Heart left ventricle (tissue), 16 donors: ENCODE measurements around the gene SH2D5. TPM values are rescaled to one million over a fixed set of nuclear protein-coding genes. Genes with fewer than 3 reads are reported as not detected.

Source experiments
- ATAC-seq, 4 donors: fragments of 200-7000 bp; cut with Tn5 transposase; one replicate each; pipeline ENCODE4 v1.9.1; 2020 to 2022; ENCODE audit warnings: moderate library complexity in 4 of 4, mild to moderate bottlenecking in 3 of 4, moderate number of reproducible peaks in 1 of 4
- DNase-seq, 5 donors: peaks; one replicate each; pipeline ENCODE4 v3.0.0-alpha.2; 2020
- H3K27ac ChIP-seq, 12 donors: fragments of 200-600 bp; sonication (generic) in 4 of 12; one replicate each; pipeline versions ENCODE4 v1.5.0 to v1.8.0; 2016 to 2022; ENCODE audit warnings: mild to moderate bottlenecking in 2 of 12
- H3K27me3 ChIP-seq, 9 donors: fragments of 200-600 bp; sonication (generic) in 2 of 9; one replicate each; pipeline versions ENCODE4 v1.5.1 to v1.8.0; 2016 to 2022; ENCODE audit warnings: mild to moderate bottlenecking in 3 of 9
- H3K36me3 ChIP-seq, 9 donors: fragments of 200-600 bp; sonication (generic) in 2 of 9; one replicate each; pipeline versions ENCODE4 v1.5.0 to v1.8.0; 2018 to 2022; ENCODE audit warnings: mild to moderate bottlenecking in 2 of 9
- H3K4me1 ChIP-seq, 12 donors: fragments of 200-600 bp; sonication (generic) in 4 of 12; one replicate each; pipeline versions ENCODE4 v1.5.0 to v1.8.0; 2016 to 2022; ENCODE audit warnings: mild to moderate bottlenecking in 3 of 12
- H3K4me3 ChIP-seq, 12 donors: fragments of 200-600 bp; sonication (generic) in 4 of 12; one replicate each; pipeline versions ENCODE4 v1.5.0 to v1.8.0; 2017 to 2022; ENCODE audit warnings: mild to moderate bottlenecking in 9 of 12, moderate library complexity in 4 of 12
- H3K9me3 ChIP-seq, 12 donors: fragments of 200-600 bp; sonication (generic) in 4 of 12; one replicate each; pipeline versions ENCODE4 v1.5.0 to v1.8.0; 2016 to 2022; ENCODE audit warnings: mild to moderate bottlenecking in 1 of 12
- POLR2A ChIP-seq, 2 donors: fragments of 450-650 bp; IDR thresholded peaks; one replicate each; pipeline ENCODE4 v1.6.1; 2017; ENCODE audit warnings: antibody characterized with exemption in 2 of 2, mild to moderate bottlenecking in 2 of 2, moderate library complexity in 2 of 2
- WGBS, 4 donors: extraction: QIAGEN DNeasy Blood & Tissue Kit in 2 of 4; methylation state at CpG; one replicate each; pipeline versions ENCODE4 v1.1.5 to v1.1.7; 2013 to 2018; 5-methylcytosine and 5-hydroxymethylcytosine counted together
- intact Hi-C, 10 donors: fragments of 100-400 bp; cut with DNase I; formaldehyde crosslinking; loops; one replicate each; pipeline versions ENCODE4 v1.11.1 to v1.14.2; 2022
- polyA plus RNA-seq, 2 donors: library from polyadenylated mRNA; stranded (reverse); fragments of 200-250 nt; gene quantifications; one replicate each; pipeline ENCODE4 v1.2.3, GENCODE V29; 2013
- total RNA-seq, 9 donors: library from RNA; depleted of rRNA in 2 of 9; stranded (reverse); fragments of >200 nt in 2 of 9; fragmentation: NEBNext Ultra II Directional in 3 of 9; extraction: Animal tissue kit (Norgen Biotek cat#: 25700) in 3 of 9; gene quantifications; one replicate each; pipeline versions ENCODE4 v1.1.0 to v1.2.4, GENCODE V29; 2016 to 2023
- TF ChIP-seq, protein P1 (sequence below), 12 donors: fragments of 200-600 bp; sonication (generic) in 4 of 12; IDR thresholded peaks; one replicate each; pipeline versions ENCODE4 v1.5.0 to v1.8.0; 2018 to 2022; ENCODE audit warnings: antibody characterized with exemption in 12 of 12, mild to moderate bottlenecking in 5 of 12
- donor health status: ischemic (EF 13 %, LVEDD 7.1; RV severe dilation, severe dysfunction).
- donor health status: healthy with polysubstance abuse.
- donor health status: DM: no; HTN: yes; CAD: no.
- donor health status: DM: no; HTN: no; CAD: no.
- donor health status: ischemic (EF 25% LVEDD 6.9; RV normal size, moderate dysfunction).
- donor health status: ischemic (EF 25% LVEDD 5.7; RV mildly dilated, moderate dysfunction).
- donor health status: healthy.
- donor health status: DM: yes; HTN: yes; CAD: no.
- donor health status: ischemic (EF 35%, LVEDD 5.7; RV mildly dilated, moderate dysfunction).
- donor health status: nonischemic (EF 11% LVEDD 7.7; RV severe dilation, severe dysfunction).
- donor health status: DM: yes; HTN: yes; CAD: no.
- donor health status: PGD.
- donor health status: ischemic (EF 29% LVEDD 5.4; RV normal size, mild dysfunction).
- donor health status: nonischemic (EF 23%, LVEDD 6.1; RV moderate dilation, normal function).

SH2D5 gene
- total and polyA plus RNA-seq, 11 donors = 0.30 to 12.4 (median 0.67) TPM; not detected in 8

DNA sequence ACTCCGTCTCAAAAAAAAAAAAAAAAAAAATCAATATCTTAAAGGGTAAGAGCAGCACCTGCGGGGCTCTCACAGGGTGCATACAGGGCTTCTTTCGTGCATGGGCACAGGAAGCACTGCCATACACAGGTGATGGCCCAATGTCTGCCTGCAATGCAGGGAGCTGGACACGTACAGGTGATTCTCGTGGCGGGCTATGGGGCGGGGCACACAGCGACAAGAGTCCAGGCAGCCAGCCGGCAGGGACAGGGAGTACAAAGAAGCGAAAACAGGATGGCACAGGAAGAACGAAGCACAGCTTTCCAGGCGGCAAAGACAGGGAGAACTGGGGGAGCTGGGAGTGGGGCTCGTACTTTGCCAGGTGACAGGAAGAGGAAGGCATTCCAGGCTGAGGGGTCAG lies 16.3 kb downstream of the SH2D5 start:
- no peak for TF ChIP-seq POLR2A (IDR thresholded peaks at IDR 0.05)
- TF ChIP-seq, protein P1, sequence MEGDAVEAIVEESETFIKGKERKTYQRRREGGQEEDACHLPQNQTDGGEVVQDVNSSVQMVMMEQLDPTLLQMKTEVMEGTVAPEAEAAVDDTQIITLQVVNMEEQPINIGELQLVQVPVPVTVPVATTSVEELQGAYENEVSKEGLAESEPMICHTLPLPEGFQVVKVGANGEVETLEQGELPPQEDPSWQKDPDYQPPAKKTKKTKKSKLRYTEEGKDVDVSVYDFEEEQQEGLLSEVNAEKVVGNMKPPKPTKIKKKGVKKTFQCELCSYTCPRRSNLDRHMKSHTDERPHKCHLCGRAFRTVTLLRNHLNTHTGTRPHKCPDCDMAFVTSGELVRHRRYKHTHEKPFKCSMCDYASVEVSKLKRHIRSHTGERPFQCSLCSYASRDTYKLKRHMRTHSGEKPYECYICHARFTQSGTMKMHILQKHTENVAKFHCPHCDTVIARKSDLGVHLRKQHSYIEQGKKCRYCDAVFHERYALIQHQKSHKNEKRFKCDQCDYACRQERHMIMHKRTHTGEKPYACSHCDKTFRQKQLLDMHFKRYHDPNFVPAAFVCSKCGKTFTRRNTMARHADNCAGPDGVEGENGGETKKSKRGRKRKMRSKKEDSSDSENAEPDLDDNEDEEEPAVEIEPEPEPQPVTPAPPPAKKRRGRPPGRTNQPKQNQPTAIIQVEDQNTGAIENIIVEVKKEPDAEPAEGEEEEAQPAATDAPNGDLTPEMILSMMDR (IDR thresholded peaks at IDR 0.05) = no peak
- H3K27me3 ChIP-seq = peaks cover 0 to 38% (median 13%) of the 10 kb centered on the region in 9 donors
- ATAC-seq (no peak), DNase-seq (peak in 1 of 5 donors; percentile 56)
- peaks cover 0 to 13% (median 5%) of the 10 kb centered on the region in 12 donors for H3K4me1 ChIP-seq
- no peak overlapping the region for H3K4me3 ChIP-seq
- no peaks in the 10 kb centered on the region for H3K36me3 ChIP-seq
- WGBS, 4 donors = 84 to 86% (median 86%) methylated on average over 13 of the region's 13 CpGs
- H3K27ac ChIP-seq = no peak overlapping the region
- intact Hi-C loops = no loop called here
- H3K9me3 ChIP-seq = no peaks in the 10 kb centered on the region

DNA sequence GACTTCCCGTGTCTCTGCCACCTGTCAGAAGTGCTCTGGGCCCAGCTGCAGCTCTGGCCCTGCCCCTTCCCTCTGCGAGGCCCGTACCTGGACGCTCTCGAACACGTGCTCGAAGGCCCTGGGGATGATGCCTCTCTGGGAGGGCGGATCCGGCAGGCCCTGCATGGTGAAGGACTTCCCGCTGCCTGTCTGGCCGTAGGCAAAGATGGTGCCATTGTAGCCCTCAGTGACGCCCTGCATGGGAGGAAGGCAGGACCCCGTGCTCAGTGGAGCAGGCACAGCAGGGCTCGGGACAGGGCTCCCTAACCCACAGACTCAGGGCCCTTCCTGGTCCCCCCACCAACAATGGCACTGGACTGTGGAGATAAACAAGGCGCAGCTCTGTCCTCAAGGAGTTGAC lies 17.1 kb downstream of the SH2D5 start:
- peaks cover 0 to 40% (median 13%) of the 10 kb centered on the region in 9 donors for H3K27me3 ChIP-seq
- no peaks in the 10 kb centered on the region for H3K9me3 ChIP-seq
- intact Hi-C loops = no loop called here
- ATAC-seq (no peak), DNase-seq (peak in 1 of 5 donors; percentile 51)
- no peak overlapping the region for H3K27ac ChIP-seq
- TF ChIP-seq POLR2A (IDR thresholded peaks at IDR 0.05) = no peak
- TF ChIP-seq, protein P1 (IDR thresholded peaks at IDR 0.05) = no peak
- WGBS, 4 donors = 86 to 92% (median 91%) methylated on average over 11 to 15 of the region's 15 CpGs
- no peak overlapping the region for H3K4me3 ChIP-seq
- H3K36me3 ChIP-seq = no peaks in the 10 kb centered on the region
- H3K4me1 ChIP-seq = peaks cover 0 to 13% (median 5%) of the 10 kb centered on the region in 12 donors

DNA sequence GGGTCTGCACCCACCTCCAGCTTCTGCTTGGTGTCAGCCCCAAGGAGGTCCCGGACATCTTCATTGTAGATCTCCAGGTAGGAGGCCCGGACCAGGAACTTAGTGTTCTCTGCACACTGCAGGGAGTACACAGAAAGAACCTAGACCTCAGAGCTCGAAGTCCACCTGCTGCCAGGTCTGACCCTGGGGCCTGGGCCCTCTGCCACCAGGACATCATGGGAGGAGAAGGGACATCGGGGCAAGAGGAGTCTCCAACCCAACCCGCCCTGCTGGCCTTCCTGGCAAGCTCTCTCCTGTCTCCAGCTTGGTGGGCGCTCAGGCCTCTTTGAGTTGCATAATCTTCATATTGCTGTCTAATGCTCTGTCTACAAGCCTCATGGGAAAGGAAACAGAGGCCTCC lies 19.1 kb downstream of the SH2D5 start:
- no peak for ATAC-seq
- H3K27me3 ChIP-seq = peaks cover 0 to 40% (median 13%) of the 10 kb centered on the region in 9 donors

DNA sequence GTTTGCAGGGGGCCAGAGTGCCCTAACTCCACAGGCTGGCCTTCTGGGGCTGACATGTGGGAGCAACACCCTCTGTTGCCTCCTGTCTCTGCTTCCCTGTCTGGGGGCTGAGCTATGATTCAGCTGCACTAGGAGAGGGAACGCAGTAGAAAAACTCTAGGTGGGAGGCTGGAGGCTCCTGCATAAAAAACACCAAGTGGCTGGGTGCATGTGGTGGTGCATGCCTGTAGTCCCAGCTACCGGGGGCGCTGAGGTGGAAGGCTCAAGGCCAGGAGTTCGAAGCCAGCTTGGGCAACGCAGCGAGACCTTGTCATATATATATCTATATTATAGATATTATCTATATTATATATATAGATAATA lies 20.3 kb downstream of the SH2D5 start:
- Histone ChIP-seq H3K27me3 (peaks cover 0 to 33% (median 10%) of the 10 kb centered on the region in 9 donors), H3K9me3 (no peaks in the 10 kb centered on the region), H3K4me1 (peaks cover 0 to 3% (median 1%) of the 10 kb centered on the region in 12 donors), H3K27ac (no peak overlapping the region), H3K4me3 (no peak overlapping the region), H3K36me3 (no peaks in the 10 kb centered on the region)
- DNase-seq = no peak
- WGBS, 4 donors = 82 to 95% (median 86%) methylated on average over 6 of the region's 6 CpGs
- TF ChIP-seq, protein P1 (IDR thresholded peaks at IDR 0.05) = no peak
- no peak for TF ChIP-seq POLR2A (IDR thresholded peaks at IDR 0.05)
- no peak for ATAC-seq
- intact Hi-C loops = no loop called here

More for the DNA sequence above, 19.1 kb downstream of the SH2D5 start:
- no peak for TF ChIP-seq POLR2A (IDR thresholded peaks at IDR 0.05)
- TF ChIP-seq, protein P1 (IDR thresholded peaks at IDR 0.05) = no peak
- intact Hi-C loops = no loop called here
- no peaks in the 10 kb centered on the region for H3K9me3 ChIP-seq
- WGBS, 4 donors = 90 to 96% (median 94%) methylated on average over 5 to 6 of the region's 6 CpGs
- H3K4me1 ChIP-seq = peaks cover 0 to 13% (median 5%) of the 10 kb centered on the region in 12 donors
- peak in 1 of 5 donors; percentile 8 for DNase-seq
- no peak overlapping the region for H3K4me3 ChIP-seq
- no peak overlapping the region for H3K27ac ChIP-seq
- no peaks in the 10 kb centered on the region for H3K36me3 ChIP-seq
